IMR-90 (cell line): ENCODE results near the gene MLST8. TPM values are rescaled to one million over a fixed set of nuclear protein-coding genes. Genes with fewer than 3 reads are reported as not detected.

ENCODE experiments used
- ATAC-seq: fragments of 200-7000 bp; cut with Tn5 transposase; 2 replicates; pipeline ENCODE4 v1.9.1; 2020; ENCODE audit warnings: low read depth, mild to moderate bottlenecking, moderate library complexity
- BruUV-seq: library from RNA; stranded (reverse); fragments of 400-500 nt; replicated peaks from 2 replicates; lab custom pipeline; 2021; lab: Mats Ljungman, UMichigan
- CTCF ChIA-PET: fragments of 300-600 bp; formaldehyde crosslinking; extraction: SDS; loops from one replicate; lab custom pipeline; 2021; ENCODE audit warnings: antibody characterized with exemption; lab: Yijun Ruan, JAX
- POLR2A ChIA-PET: fragments of 300-600 bp; sonication (Branson Sonifier 250); formaldehyde crosslinking; loops from one replicate; lab custom pipeline; 2022; ENCODE audit warnings: antibody characterized with exemption; ENCODE audit not compliant: unreplicated experiment; lab: Charles Lee
- DNase-seq: peaks from one replicate; pipeline ENCODE4 v3.0.0; 2013
- H2AFZ ChIP-seq: replicated peaks from 2 replicates; pipeline ENCODE3; 2013; ENCODE audit warnings: low read length, mild to moderate bottlenecking; ENCODE audit not compliant: poor library complexity
- H2AK5ac ChIP-seq: 2 replicates; pipeline ENCODE4 v1.6.1; 2013; ENCODE audit warnings: low read depth, low read length, inconsistent platforms
- H2AK9ac ChIP-seq: replicated peaks from 2 replicates; pipeline ENCODE3; 2013; ENCODE audit warnings: mild to moderate bottlenecking, low read depth, low read length, moderate library complexity; ENCODE audit not compliant: poor library complexity
- H2BK120ac ChIP-seq: 2 replicates; pipeline ENCODE4 v1.6.1; 2013; ENCODE audit warnings: low read depth, low read length, inconsistent platforms
- H2BK15ac ChIP-seq: 3 replicates; pipeline ENCODE4 v1.6.1; 2013; ENCODE audit warnings: low read depth, low read length, inconsistent platforms
- H2BK20ac ChIP-seq: 2 replicates; pipeline ENCODE4 v1.6.1; 2013; ENCODE audit warnings: low read depth, mild to moderate bottlenecking, inconsistent platforms, low read length, moderate library complexity
- H2BK5ac ChIP-seq: 2 replicates; pipeline ENCODE4 v1.6.1; 2013; ENCODE audit warnings: mild to moderate bottlenecking, low read depth, low read length, inconsistent platforms; ENCODE audit not compliant: poor library complexity, severe bottlenecking
- H3K14ac ChIP-seq: replicated peaks from 2 replicates; pipeline ENCODE4 v1.6.1; 2013; ENCODE audit warnings: low read depth, low read length, inconsistent platforms
- H3K18ac ChIP-seq: 2 replicates; pipeline ENCODE4 v1.6.1; 2013; ENCODE audit warnings: low read depth, low read length, control low read depth
- H3K23ac ChIP-seq: 2 replicates; pipeline ENCODE4 v1.6.1; 2013; ENCODE audit warnings: low read depth, low read length, inconsistent platforms
- H3K27ac ChIP-seq: 2 replicates; pipeline ENCODE4 v1.5.1; 2013; ENCODE audit warnings: mild to moderate bottlenecking, control low read depth, low read length; ENCODE audit not compliant: insufficient read depth
- H3K27me3 ChIP-seq: 2 replicates; pipeline ENCODE4 v1.6.1; 2013; ENCODE audit warnings: low read length; ENCODE audit not compliant: control insufficient read depth, insufficient read depth
- H3K36me3 ChIP-seq: 2 replicates; pipeline ENCODE4 v1.6.1; 2013; ENCODE audit warnings: low read length, mixed read lengths; ENCODE audit not compliant: control insufficient read depth, insufficient read depth
- H3K4ac ChIP-seq: 2 replicates; pipeline ENCODE4 v1.6.1; 2013; ENCODE audit warnings: low read depth, low read length, inconsistent platforms
- H3K4me1 ChIP-seq: 2 replicates; pipeline ENCODE4 v1.6.1; 2013; ENCODE audit warnings: low read length, mixed read lengths; ENCODE audit not compliant: control insufficient read depth, insufficient read depth
- H3K4me2 ChIP-seq: 2 replicates; pipeline ENCODE4 v1.6.1; 2013; ENCODE audit warnings: low read depth, mild to moderate bottlenecking, control low read depth, low read length, moderate library complexity
- H3K4me3 ChIP-seq: 2 replicates; pipeline ENCODE4 v1.5.1; 2013; ENCODE audit warnings: low read depth, mild to moderate bottlenecking, control low read depth, low read length, moderate library complexity; ENCODE audit not compliant: insufficient read depth
- H3K56ac ChIP-seq: 2 replicates; pipeline ENCODE4 v1.6.1; 2013; ENCODE audit warnings: low read length, inconsistent platforms; ENCODE audit not compliant: insufficient read depth; ENCODE audit errors: extremely low read depth
- H3K79me1 ChIP-seq, 2 experiments: 2 replicates each; pipeline ENCODE4 v1.6.1; 2013; ENCODE audit warnings: low read length in 2 of 2, inconsistent platforms in 1 of 2, low read depth in 1 of 2
- H3K9ac ChIP-seq: 2 replicates; pipeline ENCODE4 v1.6.1; 2013; ENCODE audit warnings: low read depth, low read length, control low read depth
- H3K9me1 ChIP-seq: 2 replicates; pipeline ENCODE4 v1.6.1; 2013; ENCODE audit warnings: low read length, inconsistent platforms; ENCODE audit not compliant: insufficient read depth
- H3K9me3 ChIP-seq: 2 replicates; pipeline ENCODE4 v1.6.1; 2013; ENCODE audit warnings: low read length; ENCODE audit not compliant: control insufficient read depth, insufficient read depth
- H4K20me1 ChIP-seq: 2 replicates; pipeline ENCODE4 v1.6.1; 2013; ENCODE audit warnings: low read length, inconsistent platforms; ENCODE audit not compliant: insufficient read depth
- H4K5ac ChIP-seq: 2 replicates; pipeline ENCODE4 v1.6.1; 2013; ENCODE audit warnings: mild to moderate bottlenecking, low read depth, low read length, control low read depth
- H4K8ac ChIP-seq, 2 experiments: 2 replicates each; pipeline ENCODE4 v1.6.1; 2013; ENCODE audit warnings: low read depth in 2 of 2, low read length in 2 of 2, control low read depth in 1 of 2, inconsistent platforms in 1 of 2
- H4K91ac ChIP-seq: 2 replicates; pipeline ENCODE4 v1.6.1; 2013; ENCODE audit warnings: low read depth, low read length, inconsistent platforms; ENCODE audit not compliant: insufficient read depth
- BHLHE40 ChIP-seq: fragments of 150-350 bp; IDR thresholded peaks from 2 replicates; pipeline ENCODE4 v1.6.1; 2016; ENCODE audit warnings: mild to moderate bottlenecking, low read depth, low read length
- CHD1 ChIP-seq: IDR thresholded peaks from 2 replicates; pipeline ENCODE4 v1.6.1; 2012; ENCODE audit warnings: low read depth, low read length, improper control_type of control experiment
- MAFK ChIP-seq: IDR thresholded peaks from 2 replicates; pipeline ENCODE4 v1.6.1; 2012; ENCODE audit warnings: low read depth, low read length, improper control_type of control experiment
- MAZ ChIP-seq: IDR thresholded peaks from 2 replicates; pipeline ENCODE4 v1.6.1; 2012; ENCODE audit warnings: low read depth, mild to moderate bottlenecking, low read length, improper control_type of control experiment, moderate library complexity, borderline replicate concordance
- MXI1 ChIP-seq: IDR thresholded peaks from 2 replicates; pipeline ENCODE4 v1.6.1; 2012; ENCODE audit warnings: low read depth, mild to moderate bottlenecking, low read length, moderate library complexity, borderline replicate concordance
- NFE2L2 ChIP-seq: fragments of 150-350 bp; IDR thresholded peaks from 2 replicates; pipeline ENCODE4 v1.6.1; 2016; ENCODE audit warnings: low read depth, mild to moderate bottlenecking, low read length
- POLR2A ChIP-seq: IDR thresholded peaks from 2 replicates; pipeline ENCODE4 v1.6.1; 2012; ENCODE audit warnings: mild to moderate bottlenecking, low read depth, low read length
- WGBS, 2 experiments: methylation state at CpG; one replicate each; pipeline versions ENCODE4 v1.1.5 to v1.1.7; 2013; ENCODE audit warnings: missing lambda C conversion rate in 2 of 2; ENCODE audit not compliant: insufficient read length in 1 of 2; ENCODE audit errors: extremely low coverage in 2 of 2; 5-methylcytosine and 5-hydroxymethylcytosine counted together
- dilution Hi-C: fragments of 300-500 bp; cut with HindIII; formaldehyde crosslinking; loops from one replicate; pipeline ENCODE4 v1.14.3; 2018; ENCODE audit warnings: low sequenced_read_pairs; ENCODE audit not compliant: unreplicated experiment
- in situ Hi-C: fragments of 300-500 bp; cut with MboI; formaldehyde crosslinking; loops from 3 replicates; pipeline ENCODE4 v1.14.3; 2019; ENCODE audit warnings: low sequenced_read_pairs, inconsistent platforms, mixed read lengths
- intact Hi-C: fragments of 100-400 bp; cut with micrococcal nuclease; formaldehyde crosslinking; loops from 2 replicates; pipeline ENCODE4 v1.10.0; 2022
- polyA plus RNA-seq, 3 experiments: library from polyadenylated mRNA; depleted of rRNA; stranded (reverse); fragments of >200 nt; gene quantifications; 2 replicates each; pipeline ENCODE4 v1.2.3, GENCODE V29; 2012; ENCODE audit warnings: low replicate concordance in 1 of 3
- total RNA-seq: library from RNA; depleted of rRNA; stranded (reverse); fragments of >200 nt; gene quantifications from 2 replicates; pipeline ENCODE4 v1.2.3, GENCODE V29; 2012
- TF ChIP-seq, protein P1 (sequence below): fragments of 150-350 bp; IDR thresholded peaks from 2 replicates; pipeline ENCODE4 v1.6.1; 2017; ENCODE audit warnings: mild to moderate bottlenecking, antibody characterized with exemption, low read length, low read depth

The MLST8 gene
- total and polyA plus RNA-seq, 2 of the 4 experiments (the other 2 are of a cell fraction): 34.4 to 93.7 TPM

DNA sequence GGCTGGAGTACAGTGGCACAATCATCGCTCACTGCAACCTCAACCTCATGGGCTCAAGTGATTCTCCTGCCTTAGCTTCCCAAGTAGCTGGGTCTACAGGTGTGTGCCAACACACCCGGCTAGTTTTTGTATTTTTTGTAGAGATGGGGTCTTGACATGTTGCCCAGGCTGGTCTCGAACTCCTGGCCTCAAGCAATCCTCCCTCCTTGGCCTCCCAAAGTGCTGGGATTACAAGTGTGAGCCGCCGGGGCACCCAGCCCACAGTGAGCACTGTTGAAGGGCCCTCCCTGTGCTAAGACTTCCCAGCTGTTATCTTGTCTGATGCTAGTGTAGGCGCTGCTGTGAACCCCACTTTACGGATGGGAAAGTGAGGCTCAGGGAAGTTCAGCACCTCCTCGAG lies 16.9 kb upstream of the MLST8 start:
- ChIA-PET POLR2A (no interaction called here), CTCF (no interaction called here)
- Histone ChIP-seq H3K9me1 (peaks cover 3% of the 10 kb centered on the region; the same call in 1 of the 2 replicates), H2AFZ (no peak overlapping the region), H2BK120ac (no peak overlapping the region), H2AK9ac (no peak overlapping the region), H3K18ac (no peak overlapping the region), H2AK5ac (no peak overlapping the region), H3K36me3 (no peaks in the 10 kb centered on the region), H3K27me3 (peaks cover 1% of the 10 kb centered on the region), H3K4me2 (no peak overlapping the region), H4K5ac (no peak overlapping the region), H3K4me3 (no peak overlapping the region), H2BK20ac (no peak overlapping the region), H3K79me1 (no peaks in the 10 kb centered on the region), H3K23ac (no peak overlapping the region), H3K9me3 (no peaks in the 10 kb centered on the region), H4K91ac (no peak overlapping the region), H2BK5ac (no peak overlapping the region), H3K4me1 (no peaks in the 10 kb centered on the region), H3K14ac (no peak overlapping the region), H4K8ac (no peak overlapping the region), H3K56ac (no peak overlapping the region), H3K27ac (no peak overlapping the region), H2BK15ac (no peak overlapping the region), H3K4ac (no peak overlapping the region), H4K20me1 (no peaks in the 10 kb centered on the region), H3K9ac (no peak overlapping the region)
- no peak for ATAC-seq
- no peak for DNase-seq
- WGBS, 2 experiments: 87% methylated on average over 3 of the region's 8 CpGs; no CpG with 5 or more reads in 1 of the 2 experiments
- no TSS peak for BruUV-seq
- intact Hi-C loops (no loop called here), in situ Hi-C loops (no loop called here), dilution Hi-C loops (no loop called here)
- TF ChIP-seq, protein P1, sequence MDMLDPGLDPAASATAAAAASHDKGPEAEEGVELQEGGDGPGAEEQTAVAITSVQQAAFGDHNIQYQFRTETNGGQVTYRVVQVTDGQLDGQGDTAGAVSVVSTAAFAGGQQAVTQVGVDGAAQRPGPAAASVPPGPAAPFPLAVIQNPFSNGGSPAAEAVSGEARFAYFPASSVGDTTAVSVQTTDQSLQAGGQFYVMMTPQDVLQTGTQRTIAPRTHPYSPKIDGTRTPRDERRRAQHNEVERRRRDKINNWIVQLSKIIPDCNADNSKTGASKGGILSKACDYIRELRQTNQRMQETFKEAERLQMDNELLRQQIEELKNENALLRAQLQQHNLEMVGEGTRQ: no peak
- TF ChIP-seq BHLHE40 (no peak), CHD1 (no peak), NFE2L2 (no peak), MAFK (no peak), POLR2A (no peak), MAZ (no peak), MXI1 (no peak)
